Body of pancreas (tissue), 4 donors: Measurements from ENCODE around the gene TMTC4. TPM values are rescaled to one million over a fixed set of nuclear protein-coding genes. Genes with fewer than 3 reads are reported as not detected.

ENCODE experiments used
- ATAC-seq: fragments of 150-250 bp; one replicate; pipeline ENCODE4 v1.9.1; 2016
- DNase-seq, 4 donors: peaks; one replicate each; pipeline ENCODE4 v3.0.0-alpha.2; 2019
- H3K27ac ChIP-seq, 4 donors: fragments of 200-600 bp; sonication (generic); 1 replicate in 3 of 4; 2 replicates in 1 of 4; pipeline versions ENCODE4 v1.5.1 to v1.6.1; 2016 to 2019; ENCODE audit warnings: mild to moderate bottlenecking in 1 of 4, mixed read lengths in 1 of 4, moderate library complexity in 1 of 4
- H3K27me3 ChIP-seq, 2 donors: fragments of 200-600 bp; sonication (generic); one replicate each; pipeline ENCODE4 v1.6.0; 2016; ENCODE audit warnings: mild to moderate bottlenecking in 1 of 2
- H3K36me3 ChIP-seq, 2 donors: fragments of 200-600 bp; sonication (generic); replicated peaks in 1 of 2; 2 replicates each; pipeline ENCODE4 v1.5.1; 2016; ENCODE audit warnings: low read depth in 2 of 2; ENCODE audit not compliant: insufficient read depth in 1 of 2
- H3K4me1 ChIP-seq: fragments of 200-600 bp; sonication (generic); one replicate; pipeline ENCODE4 v1.6.0; 2016
- H3K4me3 ChIP-seq, 2 donors: fragments of 200-600 bp; sonication (generic); 1 replicate in 1 of 2; 2 replicates in 1 of 2; pipeline ENCODE4 v1.5.1; 2016 to 2019
- H3K9me3 ChIP-seq, 3 donors: fragments of 200-600 bp; sonication (generic); 1 replicate in 2 of 3; 2 replicates in 1 of 3; pipeline ENCODE4 v1.5.1; 2016
- POLR2A ChIP-seq, 3 donors: fragments of 450-650 bp; IDR thresholded peaks; one replicate each; pipeline ENCODE4 v1.6.1; 2016; ENCODE audit warnings: antibody characterized with exemption in 3 of 3, mild to moderate bottlenecking in 2 of 3
- WGBS, 2 donors: methylation state at CpG; one replicate each; pipeline ENCODE4 v1.1.5; 2017; 5-methylcytosine and 5-hydroxymethylcytosine counted together
- intact Hi-C: fragments of 100-400 bp; cut with DNase I; formaldehyde crosslinking; loops from one replicate; pipeline ENCODE4 v1.15.1; 2023
- total RNA-seq, 2 donors: library from RNA; depleted of rRNA; stranded (reverse); fragments of >200 nt; gene quantifications; one replicate each; pipeline ENCODE4 v1.1.0, GENCODE V29; 2016
- TF ChIP-seq, protein P1 (sequence below), 7 experiments: fragments of 450-650 bp in 4 of 7; fragments of 200-600 bp in 3 of 7; sonication (generic) in 3 of 7; IDR thresholded peaks; one replicate each; pipeline ENCODE4 v1.5.1; 2016 to 2019; ENCODE audit warnings: antibody characterized with exemption in 7 of 7

Gene TMTC4
- total RNA-seq: 10 to 100 TPM; 18.5 to 27.5 TPM

DNA sequence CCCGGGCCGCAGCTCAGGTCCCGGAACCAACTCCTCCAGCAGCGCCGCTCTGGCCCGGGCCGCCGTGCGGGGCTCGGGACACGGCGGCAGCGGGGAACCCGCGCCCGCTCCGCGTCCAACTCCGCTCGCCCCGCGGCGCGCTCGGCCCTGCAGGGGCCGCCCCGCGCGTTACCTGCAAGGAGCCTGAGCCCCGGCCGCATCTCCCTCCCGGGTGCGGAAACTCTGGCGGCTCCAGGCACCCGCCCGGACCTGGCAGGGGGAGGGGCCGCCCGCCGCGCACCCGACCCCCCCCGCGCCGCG, at the start of gene TMTC4:
TSS of gene TMTC4 (minus strand) at position 224 of the 300 bp plus-strand sequence. CDS start 4,433 bp downstream, outside the sequence.
- ATAC-seq (peak; percentile 58), DNase-seq (no peak)
- intact Hi-C loops: no loop called here
- Histone ChIP-seq H3K4me1 (peaks cover 31% of the 10 kb centered on the region), H3K9me3 (no peaks in the 10 kb centered on the region), H3K36me3 (no peaks in the 10 kb centered on the region), H3K27me3 (no peaks in the 10 kb centered on the region), H3K27ac (peak within 1 kb of the TSS; percentile 84 to 92 (median 92)), H3K4me3 (peak within 1 kb of the TSS; percentile 33 to 51)
- 0% methylated on average over 43 of the region's 45 CpGs; no CpG with 5 or more reads in 1 of the 2 donors for WGBS, 2 donors
- TF ChIP-seq, protein P1, sequence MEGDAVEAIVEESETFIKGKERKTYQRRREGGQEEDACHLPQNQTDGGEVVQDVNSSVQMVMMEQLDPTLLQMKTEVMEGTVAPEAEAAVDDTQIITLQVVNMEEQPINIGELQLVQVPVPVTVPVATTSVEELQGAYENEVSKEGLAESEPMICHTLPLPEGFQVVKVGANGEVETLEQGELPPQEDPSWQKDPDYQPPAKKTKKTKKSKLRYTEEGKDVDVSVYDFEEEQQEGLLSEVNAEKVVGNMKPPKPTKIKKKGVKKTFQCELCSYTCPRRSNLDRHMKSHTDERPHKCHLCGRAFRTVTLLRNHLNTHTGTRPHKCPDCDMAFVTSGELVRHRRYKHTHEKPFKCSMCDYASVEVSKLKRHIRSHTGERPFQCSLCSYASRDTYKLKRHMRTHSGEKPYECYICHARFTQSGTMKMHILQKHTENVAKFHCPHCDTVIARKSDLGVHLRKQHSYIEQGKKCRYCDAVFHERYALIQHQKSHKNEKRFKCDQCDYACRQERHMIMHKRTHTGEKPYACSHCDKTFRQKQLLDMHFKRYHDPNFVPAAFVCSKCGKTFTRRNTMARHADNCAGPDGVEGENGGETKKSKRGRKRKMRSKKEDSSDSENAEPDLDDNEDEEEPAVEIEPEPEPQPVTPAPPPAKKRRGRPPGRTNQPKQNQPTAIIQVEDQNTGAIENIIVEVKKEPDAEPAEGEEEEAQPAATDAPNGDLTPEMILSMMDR (IDR thresholded peaks at IDR 0.05): no peak
- TF ChIP-seq POLR2A (IDR thresholded peaks at IDR 0.05): no peak

- DNase-seq (no peak), ATAC-seq (no peak)
- H3K27me3 ChIP-seq: no peaks in the 10 kb centered on the region
- no peaks in the 10 kb centered on the region for H3K36me3 ChIP-seq
- TF ChIP-seq POLR2A (IDR thresholded peaks at IDR 0.05): no peak
- TF ChIP-seq, protein P1 (IDR thresholded peaks at IDR 0.05): peak in 1 of 7 experiments; percentile 2
- H3K27ac ChIP-seq: no peak overlapping the region
- H3K4me1 ChIP-seq: peaks cover 25% of the 10 kb centered on the region
- no peak overlapping the region for H3K4me3 ChIP-seq
- intact Hi-C loops: no loop called here
- no peaks in the 10 kb centered on the region for H3K9me3 ChIP-seq
- 77 to 81% methylated on average over 6 to 7 of the region's 7 CpGs for WGBS, 2 donors
Measured at GRCh38 chr13:100722517-100722916, 47.9 kb upstream of the TMTC4 start.

- DNase-seq (peak; percentile 59 to 78 (median 64)), ATAC-seq (no peak)
- Histone ChIP-seq H3K27ac (no peak overlapping the region), H3K4me1 (peaks cover 25% of the 10 kb centered on the region), H3K36me3 (no peaks in the 10 kb centered on the region), H3K4me3 (no peak overlapping the region), H3K9me3 (no peaks in the 10 kb centered on the region), H3K27me3 (no peaks in the 10 kb centered on the region)
- WGBS, 2 donors: 12 to 17% methylated on average over 6 of the region's 6 CpGs
- TF ChIP-seq, protein P1 (IDR thresholded peaks at IDR 0.05): peak; percentile 48 to 71 (median 65)
- TF ChIP-seq POLR2A (IDR thresholded peaks at IDR 0.05): no peak
- intact Hi-C loops: no loop called here
Measured at GRCh38 chr13:100721885-100722512, 47.4 kb upstream of the TMTC4 start.

GRCh38 chr13:100715604-100716003, 41.0 kb upstream of the TMTC4 start:
- no peak for DNase-seq
- intact Hi-C loops: loop anchor here (10.0 kb wide), 1 partner anchor 389 kb away; no protein-coding TSS in a partner anchor
- Histone ChIP-seq H3K4me1 (no peaks in the 10 kb centered on the region), H3K9me3 (no peaks in the 10 kb centered on the region), H3K27ac (no peak overlapping the region), H3K36me3 (no peaks in the 10 kb centered on the region), H3K27me3 (no peaks in the 10 kb centered on the region), H3K4me3 (no peak overlapping the region)
- TF ChIP-seq POLR2A (IDR thresholded peaks at IDR 0.05): no peak
- TF ChIP-seq, protein P1 (IDR thresholded peaks at IDR 0.05): no peak
- 79 to 89% methylated on average over 6 to 7 of the region's 7 CpGs for WGBS, 2 donors
- no peak for ATAC-seq

- intact Hi-C loops: loop anchor here (10.0 kb wide), 1 partner anchor 390 kb away; no protein-coding TSS in a partner anchor
- Histone ChIP-seq H3K4me1 (no peaks in the 10 kb centered on the region), H3K4me3 (no peak overlapping the region), H3K27ac (no peak overlapping the region), H3K27me3 (no peaks in the 10 kb centered on the region), H3K9me3 (no peaks in the 10 kb centered on the region), H3K36me3 (no peaks in the 10 kb centered on the region)
- WGBS, 2 donors: 43% methylated on average over 2 of the region's 2 CpGs
- ATAC-seq (no peak), DNase-seq (no peak)
- TF ChIP-seq, protein P1 (IDR thresholded peaks at IDR 0.05): no peak
Measured at GRCh38 chr13:100714478-100714877, 39.9 kb upstream of the TMTC4 start.
